Uterus (tissue), 4 donors: ENCODE data around the gene TUBA3C. TPM values are rescaled to one million over a fixed set of nuclear protein-coding genes. Genes with fewer than 3 reads are reported as not detected.
"Not testable (repeated sequence)": the region's sequence is repeated elsewhere in the genome, so short reads cannot be mapped to it uniquely, and the experiment has no call there.

Experiments
- DNase-seq, 2 donors: peaks; one replicate each; pipeline ENCODE4 v3.0.0-alpha.2; 2019 to 2020
- H3K27ac ChIP-seq, 2 donors: fragments of 200-600 bp; sonication (generic); 1 replicate in 1 of 2; 2 replicates in 1 of 2; pipeline ENCODE4 v1.5.1; 2016 to 2018
- H3K27me3 ChIP-seq, 2 donors: fragments of 200-600 bp; sonication (generic); one replicate each; pipeline ENCODE4 v1.5.1; 2018 to 2019; ENCODE audit warnings: control low read depth in 1 of 2
- H3K36me3 ChIP-seq, 2 donors: fragments of 200-600 bp; sonication (generic); one replicate each; pipeline ENCODE4 v1.5.1; 2019; ENCODE audit warnings: control low read depth in 1 of 2
- H3K4me1 ChIP-seq, 2 donors: fragments of 200-600 bp; sonication (generic); one replicate each; pipeline ENCODE4 v1.5.1; 2018 to 2019; ENCODE audit warnings: control low read depth in 1 of 2
- H3K4me3 ChIP-seq, 2 donors: fragments of 200-600 bp; sonication (generic); 1 replicate in 1 of 2; 2 replicates in 1 of 2; pipeline ENCODE4 v1.5.1; 2018 to 2019; ENCODE audit warnings: mild to moderate bottlenecking in 1 of 2
- H3K9me3 ChIP-seq, 2 donors: fragments of 200-600 bp; sonication (generic); one replicate each; pipeline ENCODE4 v1.5.1; 2019; ENCODE audit warnings: control low read depth in 1 of 2
- CTCF ChIP-seq, 4 experiments: fragments of 200-600 bp in 2 of 4; fragments of 450-650 bp in 2 of 4; sonication (generic) in 2 of 4; IDR thresholded peaks; one replicate each; pipeline ENCODE4 v1.5.1; 2016 to 2019; ENCODE audit warnings: antibody characterized with exemption in 4 of 4, mild to moderate bottlenecking in 2 of 4, moderate library complexity in 1 of 4
- POLR2A ChIP-seq, 2 donors: fragments of 450-650 bp; IDR thresholded peaks; one replicate each; pipeline ENCODE4 v1.6.1; 2016; ENCODE audit warnings: antibody characterized with exemption in 2 of 2, mild to moderate bottlenecking in 1 of 2, moderate library complexity in 1 of 2
- intact Hi-C: fragments of 100-400 bp; cut with DNase I; formaldehyde crosslinking; loops from one replicate; pipeline ENCODE4 v1.15.1; 2023; ENCODE audit warnings: low total_unique reads
- total RNA-seq, 4 donors: library from RNA; depleted of rRNA in 3 of 4; stranded (reverse); fragments of >200 nt in 3 of 4; gene quantifications; one replicate each; pipeline versions ENCODE4 v1.1.0 to v1.2.4, GENCODE V29; 2014 to 2023
- donor health status: DM: yes; HTN: yes; CAD: no.

Gene TUBA3C
- not detected for total RNA-seq

- intact Hi-C loops: no loop called here
These were observed at the start of gene TUBA3C for GRCh38 chr13:19181621-19182485. Gene TUBA3C (minus strand): TSS chr13:19181824. CDS start chr13:19181747, 77 bp downstream.

GRCh38 chr13:19207413-19207812 lies 25.8 kb upstream of the TUBA3C start:
- intact Hi-C loops: not testable (repeated sequence)

More at GRCh38 chr13:19181621-19182485, at the start of gene TUBA3C:
- TF ChIP-seq POLR2A (IDR thresholded peaks at IDR 0.05) (no peak), CTCF (IDR thresholded peaks at IDR 0.05) (no peak)
- no peaks in the 10 kb centered on the region for H3K9me3 ChIP-seq
- no peak within 1 kb of the TSS for H3K4me3 ChIP-seq
- no peaks in the 10 kb centered on the region for H3K36me3 ChIP-seq
- no peak for DNase-seq
- no peaks in the 10 kb centered on the region for H3K27me3 ChIP-seq
- no peaks in the 10 kb centered on the region for H3K4me1 ChIP-seq
- H3K27ac ChIP-seq: no peak within 1 kb of the TSS

GRCh38 chr13:19192622-19193021 lies 11.0 kb upstream of the TUBA3C start:
- H3K27me3 ChIP-seq, DNase-seq, intact Hi-C loops, H3K9me3 ChIP-seq, H3K4me3 ChIP-seq, H3K36me3 ChIP-seq, H3K27ac ChIP-seq, H3K4me1 ChIP-seq: not testable (repeated sequence)

More at GRCh38 chr13:19207413-19207812, 25.8 kb upstream of the TUBA3C start:
- not testable (repeated sequence) for DNase-seq, H3K4me3 ChIP-seq, H3K4me1 ChIP-seq, H3K27ac ChIP-seq, H3K36me3 ChIP-seq, H3K27me3 ChIP-seq, H3K9me3 ChIP-seq

- intact Hi-C loops, H3K9me3 ChIP-seq, H3K4me1 ChIP-seq, H3K27ac ChIP-seq, H3K4me3 ChIP-seq, H3K27me3 ChIP-seq, H3K36me3 ChIP-seq, DNase-seq: not testable (repeated sequence)
These were observed 8.3 kb upstream of the TUBA3C start for GRCh38 chr13:19189911-19190310.

GRCh38 chr13:19189368-19189767 lies 7.7 kb upstream of the TUBA3C start:
- H3K27me3 ChIP-seq, H3K4me3 ChIP-seq, intact Hi-C loops, H3K9me3 ChIP-seq, H3K36me3 ChIP-seq, H3K4me1 ChIP-seq, H3K27ac ChIP-seq, DNase-seq: not testable (repeated sequence)

- no peak overlapping the region for H3K27ac ChIP-seq
- intact Hi-C loops: no loop called here
- H3K27me3 ChIP-seq: no peaks in the 10 kb centered on the region
- H3K4me1 ChIP-seq: no peaks in the 10 kb centered on the region
- DNase-seq: no peak
- no peaks in the 10 kb centered on the region for H3K9me3 ChIP-seq
- H3K4me3 ChIP-seq: no peak overlapping the region
- no peaks in the 10 kb centered on the region for H3K36me3 ChIP-seq
- TF ChIP-seq CTCF (IDR thresholded peaks at IDR 0.05) (no peak), POLR2A (IDR thresholded peaks at IDR 0.05) (no peak)
These were observed 4.4 kb upstream of the TUBA3C start for GRCh38 chr13:19185865-19186645.
